RWPE2 (cell line): ENCODE data around the gene ZNF536.

Experiments
- ATAC-seq: fragments of 200-7000 bp; cut with Tn5 transposase; 3 replicates; pipeline ENCODE4 v1.9.1; 2021; ENCODE audit warnings: low read depth
- DNase-seq: peaks from one replicate; pipeline ENCODE4 v3.0.0-alpha.2; 2020; ENCODE audit warnings: low spot score
- H3K27ac ChIP-seq: fragments of 450-650 bp; 2 replicates; pipeline ENCODE4 v1.5.1; 2017; ENCODE audit warnings: mild to moderate bottlenecking; ENCODE audit not compliant: poor library complexity, severe bottlenecking
- H3K27me3 ChIP-seq: fragments of 250-450 bp; sonication (Bioruptor Pico); 2 replicates; pipeline ENCODE4 v1.5.1; 2021; ENCODE audit warnings: mild to moderate bottlenecking, moderate library complexity; ENCODE audit not compliant: insufficient read depth, poor library complexity, severe bottlenecking
- H3K36me3 ChIP-seq: fragments of 250-450 bp; sonication (Bioruptor Pico); 2 replicates; pipeline ENCODE4 v1.5.1; 2020; ENCODE audit warnings: low read depth, mild to moderate bottlenecking, moderate library complexity
- H3K4me1 ChIP-seq: fragments of 250-450 bp; sonication (Bioruptor Pico); 2 replicates; pipeline ENCODE4 v1.5.1; 2021; ENCODE audit warnings: mild to moderate bottlenecking, moderate library complexity; ENCODE audit not compliant: insufficient read depth, poor library complexity, severe bottlenecking
- H3K4me3 ChIP-seq: fragments of 250-450 bp; sonication (Bioruptor Pico); 2 replicates; pipeline ENCODE4 v1.5.1; 2021; ENCODE audit warnings: mild to moderate bottlenecking, moderate library complexity; ENCODE audit not compliant: severe bottlenecking
- H3K9me3 ChIP-seq: fragments of 250-450 bp; sonication (Bioruptor Pico); 2 replicates; pipeline ENCODE4 v1.5.1; 2021; ENCODE audit warnings: mild to moderate bottlenecking, moderate library complexity; ENCODE audit not compliant: severe bottlenecking
- CTCF ChIP-seq: fragments of 450-650 bp; IDR thresholded peaks from one replicate; pipeline ENCODE4 v1.5.1; 2017; ENCODE audit warnings: mild to moderate bottlenecking, moderate library complexity; ENCODE audit not compliant: poor library complexity, severe bottlenecking

ZNF536 gene

GRCh38 chr19:30579419-30579818 lies 207.2 kb downstream of the ZNF536 start:
- H3K36me3 ChIP-seq, result no peaks in the 10 kb centered on the region
- no peaks in the 10 kb centered on the region for H3K27me3 ChIP-seq
- H3K9me3 ChIP-seq, result no peaks in the 10 kb centered on the region
- DNase-seq (no peak), ATAC-seq (no peak)
- no peak overlapping the region for H3K27ac ChIP-seq
- no peak for TF ChIP-seq CTCF
- H3K4me3 ChIP-seq, result no peak overlapping the region
- H3K4me1 ChIP-seq, result no peaks in the 10 kb centered on the region

- Histone ChIP-seq H3K27ac (no peak overlapping the region), H3K9me3 (no peaks in the 10 kb centered on the region), H3K4me1 (no peaks in the 10 kb centered on the region)
Observed at GRCh38 chr19:30580673-30581072, 208.5 kb downstream of the ZNF536 start.

GRCh38 chr19:30584090-30584489 lies 211.9 kb downstream of the ZNF536 start:
- Histone ChIP-seq H3K4me1 (no peaks in the 10 kb centered on the region), H3K27me3 (no peaks in the 10 kb centered on the region), H3K4me3 (no peak overlapping the region), H3K9me3 (no peaks in the 10 kb centered on the region), H3K36me3 (no peaks in the 10 kb centered on the region), H3K27ac (no peak overlapping the region)
- ATAC-seq (no peak), DNase-seq (no peak)
- no peak for TF ChIP-seq CTCF

More at GRCh38 chr19:30580673-30581072, 208.5 kb downstream of the ZNF536 start:
- TF ChIP-seq CTCF, result no peak
- ATAC-seq (no peak), DNase-seq (no peak)
- Histone ChIP-seq H3K4me3 (no peak overlapping the region), H3K36me3 (no peaks in the 10 kb centered on the region), H3K27me3 (no peaks in the 10 kb centered on the region)

GRCh38 chr19:30587869-30588268 lies 215.7 kb downstream of the ZNF536 start:
- TF ChIP-seq CTCF, result no peak
- DNase-seq (no peak), ATAC-seq (no peak)
- Histone ChIP-seq H3K36me3 (no peaks in the 10 kb centered on the region), H3K4me1 (no peaks in the 10 kb centered on the region), H3K27me3 (no peaks in the 10 kb centered on the region), H3K27ac (no peak overlapping the region), H3K9me3 (no peaks in the 10 kb centered on the region), H3K4me3 (no peak overlapping the region)

GRCh38 chr19:30590596-30591229 lies 218.5 kb downstream of the ZNF536 start:
- ATAC-seq, result no peak
- no peaks in the 10 kb centered on the region for H3K9me3 ChIP-seq

More at GRCh38 chr19:30590596-30591229, 218.5 kb downstream of the ZNF536 start:
- TF ChIP-seq CTCF, result no peak
- Histone ChIP-seq H3K27me3 (no peaks in the 10 kb centered on the region), H3K4me3 (no peak overlapping the region), H3K4me1 (no peaks in the 10 kb centered on the region), H3K27ac (no peak overlapping the region), H3K36me3 (no peaks in the 10 kb centered on the region)
- no peak for DNase-seq
